ENCODE results near the gene VAV3.
"Not testable (repeated sequence)": the region's sequence is repeated elsewhere in the genome, so short reads cannot be mapped to it uniquely, and the experiment has no call there.

The VAV3 gene, protein sequence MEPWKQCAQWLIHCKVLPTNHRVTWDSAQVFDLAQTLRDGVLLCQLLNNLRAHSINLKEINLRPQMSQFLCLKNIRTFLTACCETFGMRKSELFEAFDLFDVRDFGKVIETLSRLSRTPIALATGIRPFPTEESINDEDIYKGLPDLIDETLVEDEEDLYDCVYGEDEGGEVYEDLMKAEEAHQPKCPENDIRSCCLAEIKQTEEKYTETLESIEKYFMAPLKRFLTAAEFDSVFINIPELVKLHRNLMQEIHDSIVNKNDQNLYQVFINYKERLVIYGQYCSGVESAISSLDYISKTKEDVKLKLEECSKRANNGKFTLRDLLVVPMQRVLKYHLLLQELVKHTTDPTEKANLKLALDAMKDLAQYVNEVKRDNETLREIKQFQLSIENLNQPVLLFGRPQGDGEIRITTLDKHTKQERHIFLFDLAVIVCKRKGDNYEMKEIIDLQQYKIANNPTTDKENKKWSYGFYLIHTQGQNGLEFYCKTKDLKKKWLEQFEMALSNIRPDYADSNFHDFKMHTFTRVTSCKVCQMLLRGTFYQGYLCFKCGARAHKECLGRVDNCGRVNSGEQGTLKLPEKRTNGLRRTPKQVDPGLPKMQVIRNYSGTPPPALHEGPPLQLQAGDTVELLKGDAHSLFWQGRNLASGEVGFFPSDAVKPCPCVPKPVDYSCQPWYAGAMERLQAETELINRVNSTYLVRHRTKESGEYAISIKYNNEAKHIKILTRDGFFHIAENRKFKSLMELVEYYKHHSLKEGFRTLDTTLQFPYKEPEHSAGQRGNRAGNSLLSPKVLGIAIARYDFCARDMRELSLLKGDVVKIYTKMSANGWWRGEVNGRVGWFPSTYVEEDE

DNA sequence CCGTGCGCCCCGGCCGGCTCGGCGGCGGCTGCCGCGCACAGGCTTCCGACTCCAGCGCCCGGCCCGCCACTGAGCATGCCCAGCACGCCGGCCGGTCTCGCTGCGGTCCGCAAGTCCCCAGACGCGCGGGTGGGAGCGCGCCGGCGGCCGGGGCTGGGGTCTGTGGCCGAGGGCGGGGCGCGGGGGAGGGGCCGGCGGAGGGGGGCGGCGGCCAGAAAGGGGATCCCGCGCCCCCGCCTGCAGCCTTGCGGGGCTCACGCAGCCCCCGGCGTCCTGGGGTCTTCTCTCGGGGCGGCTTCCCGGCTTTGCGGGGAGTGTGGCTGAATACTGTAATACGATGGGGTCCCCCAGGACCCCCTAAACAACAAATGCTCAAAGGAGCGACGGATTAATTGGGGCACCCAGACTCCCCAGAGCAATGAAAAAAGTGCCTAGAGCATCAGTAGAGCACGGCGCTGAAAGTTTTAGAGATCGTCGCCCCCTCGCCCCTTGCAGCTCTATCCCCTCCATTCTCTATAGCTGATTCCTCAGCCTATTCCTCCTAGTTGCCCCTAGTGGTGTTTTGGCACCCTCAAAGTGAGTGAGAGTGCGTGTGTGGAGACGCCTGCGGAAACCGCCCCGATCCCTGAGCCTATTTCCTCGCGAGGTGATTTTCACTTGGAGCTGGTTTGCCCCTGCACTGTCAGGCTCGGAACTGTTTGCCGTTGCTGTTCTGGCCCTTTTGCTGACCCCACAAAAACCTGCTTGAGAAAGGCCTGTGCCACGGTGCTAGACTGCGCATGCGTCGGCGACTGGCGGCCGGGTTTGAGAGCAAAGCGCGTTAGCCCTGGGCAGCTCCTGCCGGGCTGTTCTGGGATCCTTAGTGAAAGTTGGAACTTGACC, at the start of gene VAV3:
TSS of gene VAV3 (minus strand) at position 71 of the 882 bp plus-strand sequence. CDS start 311 bp downstream, outside the sequence.
- Histone ChIP-seq H3K9me3 (ENCODE audit: control insufficient read depth, insufficient read depth, low read depth, low read length) (no peaks in the 10 kb centered on the region), H3K36me3 (ENCODE audit: control insufficient read depth, insufficient read depth, low read length) (no peaks in the 10 kb centered on the region), H3K4me3 (ENCODE audit: low read depth, low read length) (peak within 1 kb of the TSS; percentile 70), H3K9ac (ENCODE audit: low read length) (peak within 1 kb of the TSS; percentile 28), H3K27ac (ENCODE audit: low read depth, low read length) (no peak within 1 kb of the TSS), H3K27me3 (ENCODE audit: control insufficient read depth, insufficient read depth, low read length) (peaks cover 25% of the 10 kb centered on the region), H3K4me1 (ENCODE audit: control insufficient read depth, insufficient read depth, low read length) (peaks cover 9% of the 10 kb centered on the region; the same call in 1 of the 2 replicates)

DNA sequence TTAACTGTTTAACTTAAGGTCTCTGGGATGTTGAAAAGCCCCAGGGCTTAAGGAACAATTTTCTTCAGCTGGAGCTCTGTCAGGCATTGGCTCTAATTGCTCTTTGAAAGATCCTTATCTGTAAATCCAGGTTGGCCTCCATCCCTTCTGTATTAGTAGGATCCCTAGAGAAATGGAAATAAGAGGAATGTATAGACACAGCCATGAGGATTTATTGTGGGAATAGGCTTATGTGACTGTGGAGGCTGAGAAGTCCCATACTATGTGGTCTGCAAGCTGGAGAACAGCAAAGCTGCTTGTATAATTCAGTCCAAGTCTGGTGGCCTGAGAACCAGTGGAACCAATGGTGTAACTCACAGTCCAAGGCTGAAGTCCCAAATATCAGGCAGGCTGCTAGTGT, 47.6 kb upstream of the VAV3 start:
- H3K4me3 ChIP-seq (ENCODE audit: low read depth, low read length) = no peak overlapping the region
- H3K27me3 ChIP-seq (ENCODE audit: control insufficient read depth, insufficient read depth, low read length) = no peaks in the 10 kb centered on the region
- peaks cover 3% of the 10 kb centered on the region; the same call in 1 of the 2 replicates for H3K4me1 ChIP-seq (ENCODE audit: control insufficient read depth, insufficient read depth, low read length)
- H3K9me3 ChIP-seq (ENCODE audit: control insufficient read depth, insufficient read depth, low read depth, low read length) = no peaks in the 10 kb centered on the region
- H3K36me3 ChIP-seq (ENCODE audit: control insufficient read depth, insufficient read depth, low read length) = no peaks in the 10 kb centered on the region
- H3K27ac ChIP-seq (ENCODE audit: low read depth, low read length) = no peak overlapping the region
- no peak overlapping the region for H3K9ac ChIP-seq (ENCODE audit: low read length)

DNA sequence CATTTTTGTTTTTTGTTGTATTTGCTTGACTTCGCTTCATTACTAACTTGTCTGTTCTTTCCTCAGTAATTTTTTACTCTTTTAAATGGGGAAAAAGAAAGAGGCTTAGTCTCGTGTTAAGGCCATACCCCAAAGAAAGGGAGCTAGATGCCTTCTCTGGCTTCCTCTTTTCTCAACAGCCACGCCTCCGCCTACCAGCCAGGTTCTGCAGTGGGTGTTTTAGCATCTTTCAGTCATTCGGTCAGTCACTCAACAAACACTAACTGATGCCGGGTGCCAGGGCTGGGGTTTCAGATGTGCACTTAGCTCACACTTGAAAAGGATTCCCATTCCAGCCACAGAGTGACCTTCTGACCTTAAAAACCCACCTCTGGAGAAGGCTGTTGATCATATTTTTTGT, 46.3 kb upstream of the VAV3 start:
- Histone ChIP-seq H3K27ac (ENCODE audit: low read depth, low read length) (no peak overlapping the region), H3K27me3 (ENCODE audit: control insufficient read depth, insufficient read depth, low read length) (no peaks in the 10 kb centered on the region), H3K9me3 (ENCODE audit: control insufficient read depth, insufficient read depth, low read depth, low read length) (no peaks in the 10 kb centered on the region), H3K36me3 (ENCODE audit: control insufficient read depth, insufficient read depth, low read length) (no peaks in the 10 kb centered on the region), H3K4me1 (ENCODE audit: control insufficient read depth, insufficient read depth, low read length) (no peaks in the 10 kb centered on the region; the same call in 1 of the 2 replicates), H3K9ac (ENCODE audit: low read length) (no peak overlapping the region), H3K4me3 (ENCODE audit: low read depth, low read length) (no peak overlapping the region)

DNA sequence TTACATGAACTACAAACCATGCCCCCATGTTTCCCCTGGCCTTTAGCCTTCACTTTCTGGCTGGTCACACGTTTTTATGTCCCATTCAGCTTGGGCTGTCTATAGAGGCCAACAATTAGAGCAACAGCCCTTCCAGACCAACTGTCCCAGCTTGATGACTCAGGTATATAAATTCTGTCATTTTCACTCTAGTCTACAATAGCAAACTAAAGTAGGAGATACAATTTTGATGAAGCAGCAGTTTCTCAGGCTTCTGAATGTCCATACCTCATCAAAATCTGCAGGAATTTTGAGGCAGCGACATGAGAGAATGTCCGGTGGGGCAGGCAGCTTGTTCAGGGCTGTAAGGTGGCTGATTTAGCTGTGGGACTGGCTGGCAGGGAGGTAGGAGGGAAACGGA, 45.6 kb upstream of the VAV3 start:
- Histone ChIP-seq H3K27ac (ENCODE audit: low read depth, low read length) (no peak overlapping the region), H3K9ac (ENCODE audit: low read length) (no peak overlapping the region)

DNA sequence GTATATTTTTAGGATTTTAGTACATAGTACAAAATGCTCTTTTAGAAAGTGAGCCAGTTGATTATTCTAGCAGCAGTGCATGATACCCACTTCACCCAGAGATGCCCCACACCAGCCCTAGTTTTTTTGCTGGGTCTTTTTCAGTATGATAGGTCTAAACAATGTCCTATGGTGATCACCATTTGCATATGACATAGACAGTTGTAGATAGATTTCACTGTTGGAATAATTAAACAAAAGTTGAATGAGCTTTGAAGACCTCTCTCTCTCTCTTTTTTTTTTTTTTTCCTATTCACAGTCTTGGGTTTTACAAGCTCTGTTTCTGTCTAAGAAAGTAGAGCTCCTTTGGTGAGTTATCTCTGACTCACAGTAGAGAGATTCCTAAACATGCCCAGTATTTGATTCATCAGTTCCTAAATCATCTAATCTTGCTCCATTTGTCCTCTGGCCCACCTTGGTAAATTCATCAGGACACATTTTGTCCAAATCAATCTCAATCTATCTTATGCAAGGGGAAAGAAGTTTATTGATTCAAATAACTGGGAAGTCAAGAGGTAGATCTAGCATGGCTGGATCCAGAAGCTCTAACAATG, 44.7 kb upstream of the VAV3 start:
- Histone ChIP-seq H3K27me3 (ENCODE audit: control insufficient read depth, insufficient read depth, low read length) (no peaks in the 10 kb centered on the region), H3K36me3 (ENCODE audit: control insufficient read depth, insufficient read depth, low read length) (no peaks in the 10 kb centered on the region), H3K27ac (ENCODE audit: low read depth, low read length) (no peak overlapping the region), H3K4me1 (ENCODE audit: control insufficient read depth, insufficient read depth, low read length) (no peaks in the 10 kb centered on the region), H3K9ac (ENCODE audit: low read length) (no peak overlapping the region), H3K9me3 (ENCODE audit: control insufficient read depth, insufficient read depth, low read depth, low read length) (no peaks in the 10 kb centered on the region), H3K4me3 (ENCODE audit: low read depth, low read length) (no peak overlapping the region)

More for the DNA sequence above, 45.6 kb upstream of the VAV3 start:
- Histone ChIP-seq H3K4me3 (ENCODE audit: low read depth, low read length) (no peak overlapping the region), H3K36me3 (ENCODE audit: control insufficient read depth, insufficient read depth, low read length) (no peaks in the 10 kb centered on the region), H3K4me1 (ENCODE audit: control insufficient read depth, insufficient read depth, low read length) (no peaks in the 10 kb centered on the region), H3K27me3 (ENCODE audit: control insufficient read depth, insufficient read depth, low read length) (no peaks in the 10 kb centered on the region), H3K9me3 (ENCODE audit: control insufficient read depth, insufficient read depth, low read depth, low read length) (no peaks in the 10 kb centered on the region)

DNA sequence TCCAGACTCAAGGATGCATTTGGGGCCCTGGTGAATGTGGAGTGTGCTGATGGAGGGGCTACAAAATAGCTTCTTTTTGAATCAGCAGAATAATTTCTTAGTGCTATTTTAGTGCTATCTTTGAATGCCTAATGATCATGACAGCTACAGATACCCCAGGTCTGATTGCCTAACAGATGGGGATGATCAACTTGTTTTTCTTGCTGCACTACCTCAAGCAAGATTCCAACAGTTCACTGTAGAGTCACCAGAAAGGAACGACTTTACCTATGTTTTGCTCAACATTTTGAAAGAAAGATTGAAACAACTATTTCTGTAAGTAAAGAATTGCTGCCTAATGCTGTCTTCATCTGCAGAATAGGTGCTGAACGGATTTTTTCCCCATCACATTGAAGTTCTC, 42.6 kb upstream of the VAV3 start:
- no peak overlapping the region for H3K9ac ChIP-seq (ENCODE audit: low read length)
- no peaks in the 10 kb centered on the region for H3K4me1 ChIP-seq (ENCODE audit: control insufficient read depth, insufficient read depth, low read length)
- H3K36me3 ChIP-seq (ENCODE audit: control insufficient read depth, insufficient read depth, low read length) = no peaks in the 10 kb centered on the region
- H3K27ac ChIP-seq (ENCODE audit: low read depth, low read length) = no peak overlapping the region
- no peaks in the 10 kb centered on the region for H3K9me3 ChIP-seq (ENCODE audit: control insufficient read depth, insufficient read depth, low read depth, low read length)
- H3K27me3 ChIP-seq (ENCODE audit: control insufficient read depth, insufficient read depth, low read length) = no peaks in the 10 kb centered on the region
- no peak overlapping the region for H3K4me3 ChIP-seq (ENCODE audit: low read depth, low read length)

DNA sequence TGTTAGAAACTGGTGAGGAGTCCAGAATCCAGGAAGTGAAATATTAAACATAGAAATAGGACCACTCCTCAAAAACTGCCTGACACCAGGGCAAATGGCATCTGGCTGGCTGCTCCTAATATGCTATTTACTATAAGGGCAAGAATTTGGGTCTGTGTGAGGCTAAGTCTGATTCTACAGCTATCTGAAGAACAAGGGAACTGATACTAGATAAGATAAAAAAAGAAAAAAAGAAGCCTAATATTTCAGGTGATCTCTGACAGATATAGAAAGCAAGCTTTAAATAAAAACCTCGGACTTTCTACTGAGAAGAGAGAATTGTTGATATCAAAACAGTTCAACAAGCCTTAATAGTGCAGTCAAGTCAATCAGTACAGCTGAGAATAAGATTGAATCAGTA, 42.1 kb upstream of the VAV3 start:
- no peak overlapping the region for H3K4me3 ChIP-seq (ENCODE audit: low read depth, low read length)
- no peaks in the 10 kb centered on the region for H3K4me1 ChIP-seq (ENCODE audit: control insufficient read depth, insufficient read depth, low read length)
- no peaks in the 10 kb centered on the region for H3K36me3 ChIP-seq (ENCODE audit: control insufficient read depth, insufficient read depth, low read length)
- H3K9ac ChIP-seq (ENCODE audit: low read length) = no peak overlapping the region
- H3K9me3 ChIP-seq (ENCODE audit: control insufficient read depth, insufficient read depth, low read depth, low read length) = no peaks in the 10 kb centered on the region
- H3K27me3 ChIP-seq (ENCODE audit: control insufficient read depth, insufficient read depth, low read length) = no peaks in the 10 kb centered on the region
- no peak overlapping the region for H3K27ac ChIP-seq (ENCODE audit: low read depth, low read length)

DNA sequence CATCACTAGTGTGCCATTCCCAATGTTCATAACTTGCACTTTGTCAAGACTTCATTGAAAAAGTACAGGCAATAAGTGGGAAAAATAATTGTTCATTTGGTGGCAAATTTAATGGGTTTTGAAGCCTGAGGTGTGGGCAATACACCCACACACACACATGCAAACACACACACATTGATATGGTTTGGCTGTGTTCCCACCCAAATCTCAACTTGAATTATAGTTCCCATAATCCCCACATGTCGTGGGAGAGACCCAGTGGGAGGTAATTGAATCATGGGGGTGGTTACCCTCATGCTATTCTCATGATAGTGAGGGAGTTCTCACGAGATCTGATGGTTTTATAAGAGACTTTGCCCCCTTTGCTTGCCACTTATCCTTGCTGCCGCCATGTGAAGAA, 39.9 kb upstream of the VAV3 start:
- H3K27me3 ChIP-seq (ENCODE audit: control insufficient read depth, insufficient read depth, low read length); H3K4me3 ChIP-seq (ENCODE audit: low read depth, low read length); H3K27ac ChIP-seq (ENCODE audit: low read depth, low read length): not testable (repeated sequence)

DNA sequence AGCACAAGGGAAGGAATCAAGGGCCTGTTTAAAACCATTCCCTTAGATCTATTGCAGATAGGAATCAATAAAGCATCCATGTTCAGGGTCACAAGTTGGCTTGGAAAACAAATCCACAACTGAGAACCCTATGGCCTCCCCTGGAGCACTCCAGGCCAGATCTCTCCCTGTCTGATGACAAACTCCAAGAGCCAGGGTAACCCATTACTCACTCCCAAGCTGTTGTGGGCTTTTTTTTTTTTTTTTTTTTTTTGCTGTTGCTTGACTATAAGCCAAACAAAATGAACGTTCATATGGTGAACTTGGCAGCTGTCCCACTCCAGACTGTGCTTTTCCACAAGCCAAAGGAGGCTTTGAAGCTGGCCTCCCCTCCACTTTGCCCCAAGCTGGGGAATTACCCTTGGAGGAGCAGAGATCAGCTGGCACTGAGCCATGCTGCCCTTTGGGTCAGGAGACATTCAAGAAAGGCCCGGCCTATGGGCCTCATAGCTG, 35.7 kb upstream of the VAV3 start:
- Histone ChIP-seq H3K9me3 (ENCODE audit: control insufficient read depth, insufficient read depth, low read depth, low read length) (no peaks in the 10 kb centered on the region), H3K9ac (ENCODE audit: low read length) (no peak overlapping the region), H3K36me3 (ENCODE audit: control insufficient read depth, insufficient read depth, low read length) (no peaks in the 10 kb centered on the region), H3K27ac (ENCODE audit: low read depth, low read length) (no peak overlapping the region), H3K4me3 (ENCODE audit: low read depth, low read length) (no peak overlapping the region), H3K4me1 (ENCODE audit: control insufficient read depth, insufficient read depth, low read length) (peaks cover 5% of the 10 kb centered on the region; the same call in 1 of the 2 replicates), H3K27me3 (ENCODE audit: control insufficient read depth, insufficient read depth, low read length) (no peaks in the 10 kb centered on the region)

More for the DNA sequence above, 39.9 kb upstream of the VAV3 start:
- not testable (repeated sequence) for H3K36me3 ChIP-seq (ENCODE audit: control insufficient read depth, insufficient read depth, low read length); H3K4me1 ChIP-seq (ENCODE audit: control insufficient read depth, insufficient read depth, low read length); H3K9ac ChIP-seq (ENCODE audit: low read length); H3K9me3 ChIP-seq (ENCODE audit: control insufficient read depth, insufficient read depth, low read depth, low read length)

DNA sequence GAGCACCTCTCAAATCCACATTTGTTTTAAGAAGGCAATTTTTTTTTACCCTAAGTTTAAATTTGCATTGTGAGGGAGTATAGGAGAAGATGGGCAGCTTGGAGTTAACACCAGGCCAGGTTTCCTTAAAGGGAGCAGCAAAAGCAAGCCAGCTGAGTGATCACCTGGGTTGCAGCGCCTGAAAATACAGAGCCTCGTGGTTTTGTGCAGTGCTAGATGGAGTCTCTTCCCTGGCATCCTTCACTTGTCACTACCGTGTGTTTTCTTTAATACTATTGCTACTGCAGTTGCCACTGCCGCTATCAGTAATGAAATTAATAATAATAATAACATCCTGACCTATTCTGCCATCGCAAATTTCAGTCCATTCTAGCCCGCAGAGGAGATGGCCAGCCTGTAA, 35.2 kb upstream of the VAV3 start:
- H3K4me3 ChIP-seq (ENCODE audit: low read depth, low read length) = no peak overlapping the region
- no peaks in the 10 kb centered on the region for H3K36me3 ChIP-seq (ENCODE audit: control insufficient read depth, insufficient read depth, low read length)
- H3K9ac ChIP-seq (ENCODE audit: low read length) = no peak overlapping the region
- H3K27me3 ChIP-seq (ENCODE audit: control insufficient read depth, insufficient read depth, low read length) = no peaks in the 10 kb centered on the region
- peaks cover 5% of the 10 kb centered on the region; the same call in 1 of the 2 replicates for H3K4me1 ChIP-seq (ENCODE audit: control insufficient read depth, insufficient read depth, low read length)
- H3K27ac ChIP-seq (ENCODE audit: low read depth, low read length) = no peak overlapping the region
- no peaks in the 10 kb centered on the region for H3K9me3 ChIP-seq (ENCODE audit: control insufficient read depth, insufficient read depth, low read depth, low read length)

Data from HUES6 (cell line).